ENCODE data around the gene RPL22.
"Not testable (repeated sequence)": the region's sequence is repeated elsewhere in the genome, so short reads cannot be mapped to it uniquely, and the experiment has no call there.

RPL22 gene

DNA sequence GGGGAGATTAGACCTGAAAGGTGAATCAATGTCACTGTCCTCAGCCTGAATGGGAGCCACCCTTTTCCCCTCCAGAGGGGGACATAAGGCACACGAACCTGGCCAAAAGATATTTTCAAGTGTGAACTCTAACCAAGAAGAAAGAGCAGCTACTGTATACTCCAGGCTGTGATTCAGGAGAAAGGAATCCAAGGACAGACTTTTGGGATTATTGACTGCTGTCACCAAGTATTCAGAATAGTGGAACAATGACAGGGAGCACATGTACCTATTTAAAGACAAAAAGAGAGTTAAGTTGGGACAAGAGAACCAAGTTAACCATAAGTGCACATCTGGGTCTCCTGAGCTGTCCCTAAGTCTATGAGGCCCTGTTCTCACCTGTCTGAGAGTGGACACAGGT lies 34.0 kb upstream of the RPL22 start:
- no peak for DNase-seq (ENCODE audit: low read depth)
- no peak for TF ChIP-seq CTCF (IDR thresholded peaks at IDR 0.05; ENCODE audit: control insufficient read depth, insufficient read depth, low read depth, low read length, missing control alignments)
- H3K4me3 ChIP-seq (ENCODE audit: control insufficient read depth, low read depth, low read length) = no peak overlapping the region

DNA sequence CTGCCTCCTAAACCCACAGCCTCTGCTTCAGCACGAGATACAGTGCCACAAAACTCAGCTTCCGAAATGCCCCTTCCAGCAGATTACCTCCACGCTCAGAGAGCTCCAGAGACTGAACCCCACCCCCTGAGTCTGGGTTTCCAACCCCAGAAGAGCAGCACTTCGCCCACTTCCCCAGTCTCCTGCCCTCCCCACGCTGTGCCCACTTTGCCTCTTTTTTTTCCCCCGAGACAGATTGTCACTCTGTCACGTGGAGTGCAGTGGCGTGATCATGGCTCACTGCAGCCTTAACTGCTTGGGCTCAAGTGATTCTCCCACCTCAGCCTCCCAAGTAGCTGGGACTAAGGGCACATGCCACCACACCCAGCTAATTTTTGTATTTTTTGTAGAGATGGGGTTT lies 26.3 kb upstream of the RPL22 start:
- TF ChIP-seq CTCF (IDR thresholded peaks at IDR 0.05; ENCODE audit: control insufficient read depth, insufficient read depth, low read depth, low read length, missing control alignments) = no peak
- DNase-seq (ENCODE audit: low read depth) = no peak
- no peak overlapping the region for H3K4me3 ChIP-seq (ENCODE audit: control insufficient read depth, low read depth, low read length)

DNA sequence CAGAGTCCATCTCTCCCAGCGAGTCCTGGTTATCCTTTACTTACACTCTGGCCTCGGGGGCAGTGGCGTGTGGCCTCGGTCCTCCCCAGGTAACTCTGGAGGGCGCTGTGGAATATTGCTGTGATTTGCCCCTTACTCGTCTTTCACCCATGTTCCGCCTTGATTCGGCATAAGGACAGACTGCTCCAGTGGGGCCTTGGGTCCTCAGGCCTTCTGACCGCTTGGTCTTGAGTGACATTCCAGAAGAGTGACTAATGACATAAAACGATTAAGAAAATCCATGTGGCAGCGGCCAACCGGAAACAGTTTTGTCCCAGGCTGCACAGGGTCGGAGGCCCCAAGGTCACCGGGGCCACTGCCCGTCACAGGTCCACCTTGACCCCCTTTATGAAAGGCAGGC lies 25.3 kb upstream of the RPL22 start:
- DNase-seq (ENCODE audit: low read depth) = no peak
- TF ChIP-seq CTCF (IDR thresholded peaks at IDR 0.05; ENCODE audit: control insufficient read depth, insufficient read depth, low read depth, low read length, missing control alignments) = no peak
- H3K4me3 ChIP-seq (ENCODE audit: control insufficient read depth, low read depth, low read length) = no peak overlapping the region

DNA sequence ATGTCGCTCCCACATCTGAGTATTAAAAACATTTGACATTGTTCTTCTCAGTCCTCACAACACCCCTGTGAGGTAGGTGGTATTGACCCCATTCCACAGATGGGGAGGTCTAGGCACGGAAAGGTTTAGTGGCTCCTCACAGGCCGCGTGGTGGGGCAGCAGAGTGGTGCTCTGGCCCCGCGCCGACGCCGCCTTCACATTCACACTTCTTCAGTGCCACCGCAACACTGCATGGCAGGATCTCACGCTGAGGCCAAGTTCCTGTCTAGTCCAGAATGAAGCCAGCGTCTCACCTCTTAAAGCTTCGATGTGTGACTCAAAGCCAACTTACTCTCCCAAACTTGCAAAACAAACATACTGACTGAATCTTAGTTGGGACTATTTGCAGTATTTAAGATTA lies 24.2 kb upstream of the RPL22 start:
- no peak for DNase-seq (ENCODE audit: low read depth)
- no peak for TF ChIP-seq CTCF (IDR thresholded peaks at IDR 0.05; ENCODE audit: control insufficient read depth, insufficient read depth, low read depth, low read length, missing control alignments)
- no peak overlapping the region for H3K4me3 ChIP-seq (ENCODE audit: control insufficient read depth, low read depth, low read length)

DNA sequence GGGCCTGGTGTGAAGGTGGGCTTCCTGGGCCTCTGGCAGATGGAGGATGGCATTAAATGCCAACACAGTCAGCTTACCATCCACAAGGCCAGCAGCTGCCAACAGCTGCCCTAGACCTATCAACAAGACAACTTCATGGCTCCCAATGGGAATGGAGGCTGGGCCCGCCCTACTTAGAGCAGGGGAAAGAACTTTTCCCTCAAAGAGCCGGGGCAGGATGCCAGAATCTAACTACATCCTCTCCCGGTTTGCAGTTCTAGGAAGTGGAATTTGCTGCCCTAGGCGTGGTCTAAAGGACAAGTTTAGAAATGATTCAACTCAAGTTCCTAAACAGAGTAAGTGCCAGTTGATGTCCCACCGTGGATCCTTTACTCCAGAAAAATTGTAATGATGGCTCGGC lies 23.2 kb upstream of the RPL22 start:
- no peak overlapping the region for H3K4me3 ChIP-seq (ENCODE audit: control insufficient read depth, low read depth, low read length)
- DNase-seq (ENCODE audit: low read depth) = no peak
- no peak for TF ChIP-seq CTCF (IDR thresholded peaks at IDR 0.05; ENCODE audit: control insufficient read depth, insufficient read depth, low read depth, low read length, missing control alignments)

DNA sequence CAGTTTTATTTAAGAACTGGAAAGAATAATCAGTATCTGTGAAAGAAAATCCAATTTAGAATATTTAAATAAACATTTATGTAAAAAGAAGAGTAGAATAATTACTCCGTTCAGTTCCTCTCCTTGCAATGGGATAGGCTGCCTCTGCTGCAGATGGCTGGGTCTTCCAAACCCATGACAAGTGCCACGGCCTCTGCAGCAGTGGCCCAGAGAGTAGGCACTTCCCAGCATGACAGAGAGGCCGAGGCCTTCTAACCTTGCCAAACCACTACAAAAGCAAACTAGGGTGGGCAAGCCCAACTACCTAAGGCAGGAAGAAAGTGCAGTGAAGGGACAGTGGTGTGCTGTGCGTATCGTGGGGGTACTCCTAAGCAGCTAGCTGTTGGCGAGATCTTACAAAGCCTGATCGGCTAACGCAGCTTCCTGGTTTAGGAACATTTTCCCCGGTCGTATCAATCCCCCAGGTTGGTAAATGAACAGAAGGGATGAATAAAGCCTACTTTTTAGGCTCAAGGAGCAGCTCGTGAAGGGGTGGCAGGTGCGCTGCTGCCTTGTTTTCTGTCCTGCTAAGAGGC lies 21.9 kb upstream of the RPL22 start:
- no peak for TF ChIP-seq CTCF (IDR thresholded peaks at IDR 0.05; ENCODE audit: control insufficient read depth, insufficient read depth, low read depth, low read length, missing control alignments)
- DNase-seq (ENCODE audit: low read depth) = no peak

GRCh38 chr1:6220236-6220635 lies 20.8 kb upstream of the RPL22 start:
- H3K4me3 ChIP-seq (ENCODE audit: control insufficient read depth, low read depth, low read length) = no peak overlapping the region
- TF ChIP-seq CTCF (IDR thresholded peaks at IDR 0.05; ENCODE audit: control insufficient read depth, insufficient read depth, low read depth, low read length, missing control alignments) = no peak
- no peak for DNase-seq (ENCODE audit: low read depth)

More for the DNA sequence above, 21.9 kb upstream of the RPL22 start:
- H3K4me3 ChIP-seq (ENCODE audit: control insufficient read depth, low read depth, low read length) = no peak overlapping the region

- not testable (repeated sequence) for H3K4me3 ChIP-seq (ENCODE audit: control insufficient read depth, low read depth, low read length); DNase-seq (ENCODE audit: low read depth)
Observed at GRCh38 chr1:6219641-6220040, 20.2 kb upstream of the RPL22 start.
